NCI-H128 (cell line): Measurements from ENCODE around the gene CRYAB.

ENCODE experiments used
- DNase-seq: peaks from one replicate; lab custom pipeline; 2025; ENCODE audit not compliant: unreplicated experiment; lab: John Stamatoyannopoulos, UW

Gene CRYAB

GRCh38 chr11:111911563-111912401 is at the start of gene CRYAB:
CRYAB (minus strand) TSS chr11:111911770; CDS start chr11:111911724, 46 bp downstream.
- no peak for DNase-seq

- DNase-seq = no peak
Measured at GRCh38 chr11:111960916-111961315, 49.3 kb upstream of the CRYAB start.

DNA sequence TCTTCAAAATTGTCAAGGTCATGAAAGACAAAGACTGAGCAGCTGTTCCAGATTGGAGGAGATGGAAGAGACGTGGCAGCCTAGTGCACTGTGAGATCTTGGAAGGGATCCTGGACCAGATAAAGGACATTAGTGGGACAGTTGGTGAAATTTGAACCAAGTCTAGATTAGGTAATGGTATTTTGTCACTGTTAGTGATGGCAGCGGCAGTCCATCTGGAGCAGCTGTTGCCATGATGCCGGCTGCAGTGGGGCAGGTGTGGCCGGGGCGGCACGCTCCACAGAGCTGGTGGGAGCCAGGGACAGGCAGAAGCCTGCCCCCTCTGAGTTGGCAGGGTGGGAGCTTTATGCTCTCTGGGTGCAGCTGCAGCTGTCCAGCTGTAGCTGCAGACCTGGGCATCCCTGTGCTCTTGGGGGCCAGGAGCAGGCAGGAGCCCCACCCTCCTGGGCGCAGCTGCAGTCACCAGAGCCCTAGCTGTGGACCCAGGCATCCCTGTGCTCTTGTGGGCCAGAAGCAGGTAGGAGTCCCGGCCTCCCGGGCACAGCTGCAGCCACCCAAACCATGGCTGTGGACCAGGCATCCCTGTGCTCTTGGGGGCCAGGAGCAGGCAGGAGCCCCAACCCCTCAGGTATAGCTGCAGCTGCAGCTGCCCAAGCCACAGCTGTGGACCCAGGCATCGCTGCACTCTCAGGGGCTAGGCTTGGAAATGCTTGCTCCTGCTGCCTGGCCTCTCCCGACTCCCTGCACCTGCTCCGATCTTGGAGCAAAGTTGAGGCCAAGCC is 46.3 kb upstream of the CRYAB start:
- no peak for DNase-seq

GRCh38 chr11:111954154-111954553 is 42.6 kb upstream of the CRYAB start:
- no peak for DNase-seq

DNA sequence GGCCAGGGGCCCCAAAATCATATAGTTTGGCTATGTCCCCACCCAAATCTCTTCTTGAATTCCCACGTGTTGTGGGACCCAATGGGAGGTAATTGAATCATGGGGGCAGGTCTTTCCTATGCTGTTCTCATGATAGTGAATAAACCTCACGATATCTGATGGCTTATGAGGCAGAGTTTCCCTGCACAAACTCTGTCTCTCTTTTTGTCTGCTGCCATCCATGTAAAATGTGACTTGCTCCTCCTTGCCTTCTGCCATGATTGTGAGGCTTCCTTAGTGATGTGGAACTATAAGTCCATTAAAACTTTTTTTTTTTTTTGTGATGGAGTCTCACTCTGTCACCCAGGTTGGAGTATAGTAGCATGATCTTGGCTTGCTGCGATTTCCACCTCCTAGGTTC is 40.0 kb upstream of the CRYAB start:
- no peak for DNase-seq

- no peak for DNase-seq
Measured at GRCh38 chr11:111949519-111950426, 38.2 kb upstream of the CRYAB start.

DNA sequence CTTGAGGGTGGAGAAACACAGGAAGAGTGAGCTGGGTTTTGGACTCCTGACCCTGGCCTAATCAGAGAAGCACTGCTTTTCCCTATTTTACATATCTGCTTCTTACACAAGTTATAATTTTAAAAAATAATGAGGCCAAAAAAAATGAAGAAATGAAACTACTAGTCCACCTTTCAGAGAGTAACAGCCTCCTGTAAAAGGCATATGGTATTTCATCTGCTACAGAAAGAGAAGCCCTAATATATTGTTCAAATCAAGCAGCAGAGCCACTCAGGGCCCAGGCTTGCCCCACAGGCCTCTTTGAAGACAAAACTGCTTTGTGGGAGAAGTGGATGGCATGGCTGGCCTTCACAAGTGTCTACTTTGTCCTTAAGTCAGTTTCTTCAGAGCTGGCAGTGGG is 35.6 kb upstream of the CRYAB start:
- no peak for DNase-seq

DNA sequence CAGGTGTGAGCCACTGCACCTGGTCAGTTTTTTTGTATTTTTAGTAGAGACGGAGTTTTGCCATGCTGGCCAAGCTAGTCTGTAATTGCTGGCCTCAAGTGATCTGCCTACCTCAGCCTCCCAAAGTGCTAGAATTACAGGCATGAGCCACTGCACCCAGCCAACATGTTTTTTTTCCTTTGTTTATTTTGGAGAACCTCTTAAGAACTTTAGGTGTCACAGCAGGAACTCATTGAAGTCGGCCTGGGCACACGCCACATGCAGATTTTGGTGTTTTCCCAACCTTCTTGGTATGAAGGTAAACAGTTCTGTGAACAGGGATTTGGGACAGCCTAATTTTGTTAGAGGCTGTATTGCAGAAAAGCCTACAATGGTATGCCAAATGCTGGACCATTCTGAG is 34.9 kb upstream of the CRYAB start:
- no peak for DNase-seq

DNA sequence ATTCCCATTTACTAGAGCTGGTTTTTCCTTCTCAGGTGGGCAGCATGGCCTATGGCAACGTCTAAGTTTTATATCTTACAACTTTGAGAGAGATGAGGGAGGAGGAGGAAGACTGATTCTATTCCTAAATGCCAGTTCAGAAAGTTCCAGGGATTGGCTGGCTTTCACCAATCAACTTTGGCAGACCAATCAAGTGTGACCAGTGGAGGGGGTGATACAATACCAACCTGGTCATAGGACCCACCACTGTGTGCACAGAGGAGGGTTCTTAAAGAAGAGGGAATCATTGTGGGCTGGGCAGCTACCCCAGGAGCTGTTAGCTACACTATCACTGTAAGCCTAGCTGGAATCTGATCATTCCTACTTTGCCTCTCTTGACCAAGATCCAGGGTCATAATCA is 33.6 kb upstream of the CRYAB start:
- DNase-seq = no peak

DNA sequence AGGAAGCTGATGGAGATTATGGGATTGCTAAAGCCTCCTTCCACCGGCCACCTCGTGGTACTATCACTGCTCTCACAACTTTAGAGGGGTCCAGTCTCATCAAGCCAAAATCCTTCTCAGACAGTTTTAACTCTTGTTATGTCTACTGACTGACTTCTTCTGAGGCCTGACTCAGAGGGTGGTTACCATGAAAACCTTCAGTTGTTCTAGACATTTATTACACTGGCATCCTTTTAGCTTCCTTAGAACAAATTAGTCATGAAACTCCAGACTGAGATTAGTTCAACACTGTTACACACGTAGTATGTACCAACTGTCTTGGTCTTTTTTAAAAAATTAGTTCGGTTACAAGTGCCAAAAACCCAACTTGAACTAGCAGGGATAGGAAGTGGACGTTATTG is 33.1 kb upstream of the CRYAB start:
- no peak for DNase-seq

DNA sequence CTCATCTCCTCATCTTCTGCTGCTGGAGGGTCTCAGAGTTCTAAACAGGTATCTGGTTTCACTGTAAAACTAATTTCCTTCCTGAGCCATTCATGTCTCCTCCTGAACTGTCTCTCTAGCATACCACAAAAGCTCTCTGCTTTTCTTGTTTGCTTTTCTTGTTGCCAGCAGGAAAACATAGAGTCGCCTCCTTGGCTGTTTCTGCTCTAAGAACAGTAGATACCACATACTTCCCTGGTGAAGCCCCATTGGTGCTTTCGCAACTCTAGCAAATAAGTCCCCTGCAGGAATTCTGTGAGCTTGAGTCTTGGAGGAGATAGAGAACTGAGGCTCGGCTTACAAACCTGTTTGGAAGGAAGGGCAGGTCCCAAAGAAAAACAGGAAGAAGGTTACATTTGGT is 32.6 kb upstream of the CRYAB start:
- DNase-seq = no peak

GRCh38 chr11:111942829-111943228 is 31.3 kb upstream of the CRYAB start:
- no peak for DNase-seq

- no peak for DNase-seq
Measured at GRCh38 chr11:111941963-111942362, 30.4 kb upstream of the CRYAB start.

- no peak for DNase-seq
Measured at GRCh38 chr11:111939836-111940604, 28.4 kb upstream of the CRYAB start.

- DNase-seq = no peak
Measured at GRCh38 chr11:111938687-111939160, 27.2 kb upstream of the CRYAB start.

DNA sequence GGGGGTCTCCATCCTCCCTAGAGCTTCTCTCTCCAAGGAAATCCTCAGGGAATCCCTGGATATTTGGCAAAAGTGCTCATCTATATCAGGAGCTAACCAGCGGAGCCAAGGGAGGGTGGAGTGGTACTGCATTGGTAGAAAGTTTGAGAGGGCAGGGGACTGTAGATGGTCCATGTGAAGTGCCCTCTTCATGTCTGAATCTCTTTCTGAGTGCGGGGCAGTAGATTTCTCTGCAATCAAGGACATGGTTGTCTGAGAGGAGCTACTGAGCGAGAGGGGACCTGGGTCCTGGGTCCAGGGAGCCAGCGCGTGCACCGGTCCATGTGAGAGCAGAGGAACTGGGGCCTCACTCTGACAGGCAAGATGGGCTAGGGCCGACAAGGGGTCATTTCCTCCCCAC is 26.3 kb upstream of the CRYAB start:
- DNase-seq = no peak

GRCh38 chr11:111937461-111937769 is 25.8 kb upstream of the CRYAB start:
- DNase-seq = no peak

GRCh38 chr11:111936040-111936540 is 24.5 kb upstream of the CRYAB start:
- no peak for DNase-seq

- DNase-seq = no peak
Measured at GRCh38 chr11:111935317-111936039, 23.9 kb upstream of the CRYAB start.

GRCh38 chr11:111934306-111934705 is 22.7 kb upstream of the CRYAB start:
- no peak for DNase-seq
